Measurements from ENCODE around the gene TTC36. TPM values are rescaled to one million over a fixed set of nuclear protein-coding genes. Genes with fewer than 3 reads are reported as not detected.

The TTC36 gene
- total RNA-seq, 2 experiments from 2014 or later: 0.36 to 0.43 TPM

DNA sequence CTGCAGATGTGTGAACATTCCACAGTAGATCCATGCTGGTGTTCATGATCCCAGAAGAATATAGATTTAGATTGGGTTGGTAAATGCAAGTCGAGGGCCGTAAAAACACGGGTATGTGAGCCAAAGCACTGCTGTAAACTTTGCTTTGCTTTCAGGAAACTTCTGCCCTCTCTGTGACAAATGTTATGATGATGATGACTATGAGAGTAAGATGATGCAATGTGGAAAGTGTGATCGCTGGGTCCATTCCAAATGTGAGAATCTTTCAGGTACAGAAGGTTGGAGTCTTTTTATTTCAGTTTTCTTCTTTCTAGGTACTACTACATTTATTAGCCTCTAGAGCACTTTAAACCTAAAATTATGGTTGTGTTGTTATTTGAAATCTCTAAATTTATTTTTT is 36.2 kb upstream of the TTC36 start:
- ATAC-seq (peak; percentile 72), DNase-seq (peak; percentile 45)
- Mint-ChIP-seq H3K9me3 (no peaks in the 10 kb centered on the region), H3K4me1 (ENCODE audit: low read depth) (peaks cover 7% of the 10 kb centered on the region), H3K27ac (peak overlapping the region; percentile 84), H3K4me3 (no peak overlapping the region), H3K27me3 (no peaks in the 10 kb centered on the region), H3K36me3 (ENCODE audit: low read depth) (peaks cover 42% of the 10 kb centered on the region)
- CTCF ChIA-PET: interaction anchor here (1.6 to 3.7 kb wide), 3 partner anchors 15 to 92 kb away, joined by 5 to 22 read pairs (median 8); partner anchors contain the start of gene KMT2A
- TF ChIP-seq, protein P1, sequence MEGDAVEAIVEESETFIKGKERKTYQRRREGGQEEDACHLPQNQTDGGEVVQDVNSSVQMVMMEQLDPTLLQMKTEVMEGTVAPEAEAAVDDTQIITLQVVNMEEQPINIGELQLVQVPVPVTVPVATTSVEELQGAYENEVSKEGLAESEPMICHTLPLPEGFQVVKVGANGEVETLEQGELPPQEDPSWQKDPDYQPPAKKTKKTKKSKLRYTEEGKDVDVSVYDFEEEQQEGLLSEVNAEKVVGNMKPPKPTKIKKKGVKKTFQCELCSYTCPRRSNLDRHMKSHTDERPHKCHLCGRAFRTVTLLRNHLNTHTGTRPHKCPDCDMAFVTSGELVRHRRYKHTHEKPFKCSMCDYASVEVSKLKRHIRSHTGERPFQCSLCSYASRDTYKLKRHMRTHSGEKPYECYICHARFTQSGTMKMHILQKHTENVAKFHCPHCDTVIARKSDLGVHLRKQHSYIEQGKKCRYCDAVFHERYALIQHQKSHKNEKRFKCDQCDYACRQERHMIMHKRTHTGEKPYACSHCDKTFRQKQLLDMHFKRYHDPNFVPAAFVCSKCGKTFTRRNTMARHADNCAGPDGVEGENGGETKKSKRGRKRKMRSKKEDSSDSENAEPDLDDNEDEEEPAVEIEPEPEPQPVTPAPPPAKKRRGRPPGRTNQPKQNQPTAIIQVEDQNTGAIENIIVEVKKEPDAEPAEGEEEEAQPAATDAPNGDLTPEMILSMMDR (IDR thresholded peaks at IDR 0.05): no peak
- POLR2A ChIA-PET: interaction anchor here (1.6 kb wide), 1 partner anchor 117 kb away, joined by 3 read pairs; no protein-coding TSS in a partner anchor
- intact Hi-C loops (cut with micrococcal nuclease): no loop called here

GRCh38 chr11:118497831-118498230 is 29.4 kb upstream of the TTC36 start:
- POLR2A ChIA-PET: no interaction called here
- H3K4me3 Mint-ChIP-seq: no peak overlapping the region
- CTCF ChIA-PET: interaction anchor here (1.4 to 1.8 kb wide), 2 partner anchors 9 to 39 kb away, joined by 3 to 5 read pairs; no protein-coding TSS in a partner anchor
- TF ChIP-seq, protein P1 (IDR thresholded peaks at IDR 0.05): no peak
- H3K9me3 Mint-ChIP-seq: no peaks in the 10 kb centered on the region
- H3K4me1 Mint-ChIP-seq (ENCODE audit: low read depth): no peaks in the 10 kb centered on the region
- H3K36me3 Mint-ChIP-seq (ENCODE audit: low read depth): peaks cover 59% of the 10 kb centered on the region
- ATAC-seq: no peak
- no peak overlapping the region for H3K27ac Mint-ChIP-seq
- no peaks in the 10 kb centered on the region for H3K27me3 Mint-ChIP-seq
- no peak for DNase-seq
- intact Hi-C loops (cut with micrococcal nuclease): no loop called here

DNA sequence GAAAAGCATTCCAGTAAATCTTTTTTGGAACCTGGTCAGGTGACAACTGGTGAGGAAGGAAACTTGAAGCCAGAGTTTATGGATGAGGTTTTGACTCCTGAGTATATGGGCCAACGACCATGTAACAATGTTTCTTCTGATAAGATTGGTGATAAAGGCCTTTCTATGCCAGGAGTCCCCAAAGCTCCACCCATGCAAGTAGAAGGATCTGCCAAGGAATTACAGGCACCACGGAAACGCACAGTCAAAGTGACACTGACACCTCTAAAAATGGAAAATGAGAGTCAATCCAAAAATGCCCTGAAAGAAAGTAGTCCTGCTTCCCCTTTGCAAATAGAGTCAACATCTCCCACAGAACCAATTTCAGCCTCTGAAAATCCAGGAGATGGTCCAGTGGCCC is 24.1 kb upstream of the TTC36 start:
- ATAC-seq (no peak), DNase-seq (no peak)
- no peak overlapping the region for H3K4me3 Mint-ChIP-seq
- intact Hi-C loops (cut with micrococcal nuclease): no loop called here
- no peaks in the 10 kb centered on the region for H3K9me3 Mint-ChIP-seq
- TF ChIP-seq, protein P1 (IDR thresholded peaks at IDR 0.05): no peak
- H3K27ac Mint-ChIP-seq: peak overlapping the region; percentile 63
- H3K36me3 Mint-ChIP-seq (ENCODE audit: low read depth): peaks cover 62% of the 10 kb centered on the region
- POLR2A ChIA-PET: no interaction called here
- H3K27me3 Mint-ChIP-seq: no peaks in the 10 kb centered on the region
- H3K4me1 Mint-ChIP-seq (ENCODE audit: low read depth): no peaks in the 10 kb centered on the region
- CTCF ChIA-PET: no interaction called here

DNA sequence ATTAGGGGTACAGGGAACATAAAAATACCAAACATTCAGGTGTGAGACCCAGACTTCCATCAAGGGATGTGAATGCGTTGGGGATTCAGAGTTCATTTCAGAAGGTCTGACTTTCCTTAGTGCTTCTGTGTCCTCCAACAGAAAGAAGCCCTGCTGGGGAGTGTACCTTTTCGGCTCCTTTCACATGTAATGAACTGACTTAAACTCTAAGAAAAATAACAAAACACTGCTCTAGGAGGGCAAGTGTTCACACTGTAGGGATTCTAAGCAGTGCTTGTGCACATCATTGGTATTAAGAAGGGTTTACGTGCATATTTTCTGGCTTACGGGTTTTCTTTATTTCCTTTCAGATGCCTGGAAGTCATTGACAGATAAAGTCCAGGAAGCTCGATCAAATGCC is 15.7 kb upstream of the TTC36 start:
- DNase-seq (no peak), ATAC-seq (no peak)
- TF ChIP-seq, protein P1 (IDR thresholded peaks at IDR 0.05): no peak
- H3K9me3 Mint-ChIP-seq: no peaks in the 10 kb centered on the region
- H3K27ac Mint-ChIP-seq: no peak overlapping the region
- peaks cover 38% of the 10 kb centered on the region for H3K36me3 Mint-ChIP-seq (ENCODE audit: low read depth)
- H3K4me1 Mint-ChIP-seq (ENCODE audit: low read depth): peaks cover 5% of the 10 kb centered on the region
- CTCF ChIA-PET: interaction anchor here (2.4 kb wide), 1 partner anchor 23 kb away, joined by 9 read pairs; no protein-coding TSS in a partner anchor
- H3K27me3 Mint-ChIP-seq: no peaks in the 10 kb centered on the region
- intact Hi-C loops (cut with micrococcal nuclease): no loop called here
- POLR2A ChIA-PET: interaction anchor here (1.2 kb wide), 1 partner anchor 96 kb away, joined by 3 read pairs; the partner anchor contains the start of gene PHLDB1
- H3K4me3 Mint-ChIP-seq: no peak overlapping the region

DNA sequence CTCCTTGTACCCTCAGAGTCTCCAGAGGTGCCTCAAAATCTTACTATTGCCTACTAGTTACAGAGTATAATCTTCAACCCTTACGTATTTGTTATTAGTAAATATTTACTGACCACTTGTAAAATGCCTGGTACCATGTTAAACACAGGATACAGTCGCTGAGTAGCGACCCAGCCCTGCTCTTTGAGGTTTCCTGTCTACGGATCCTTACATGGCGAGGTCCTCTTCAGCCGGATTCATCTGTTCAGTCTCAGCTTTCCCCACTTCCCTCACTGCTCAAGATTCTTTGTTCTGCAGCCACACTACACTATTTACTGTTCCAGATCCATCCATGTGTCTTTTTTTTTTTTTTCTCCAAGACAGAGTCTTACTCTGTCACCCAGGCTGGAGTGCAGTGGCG is 13.2 kb upstream of the TTC36 start:
- ChIA-PET CTCF (interaction anchor here (1.2 kb wide), 1 partner anchor 136 kb away, joined by 3 read pairs; no protein-coding TSS in a partner anchor), POLR2A (interaction anchor here (0.6 kb wide), 1 partner anchor 138 kb away, joined by 3 read pairs; no protein-coding TSS in a partner anchor)
- Mint-ChIP-seq H3K9me3 (no peaks in the 10 kb centered on the region), H3K27ac (peak overlapping the region; percentile 60), H3K4me1 (ENCODE audit: low read depth) (peaks cover 5% of the 10 kb centered on the region), H3K36me3 (ENCODE audit: low read depth) (peaks cover 40% of the 10 kb centered on the region), H3K27me3 (no peaks in the 10 kb centered on the region), H3K4me3 (no peak overlapping the region)
- TF ChIP-seq, protein P1 (IDR thresholded peaks at IDR 0.05): no peak
- ATAC-seq: peak; percentile 13
- intact Hi-C loops (cut with micrococcal nuclease): no loop called here
- DNase-seq: no peak

All from activated CD8-positive, alpha-beta T cell treated with anti-CD3 and anti-CD28 coated beads for 36 hours (primary cell).